Smooth muscle cell (in vitro differentiated cells): ENCODE data around the gene SUN2. TPM values are rescaled to one million over a fixed set of nuclear protein-coding genes. Genes with fewer than 3 reads are reported as not detected.

Source experiments
- DNase-seq: peaks from one replicate; lab custom pipeline; 2025; ENCODE audit not compliant: unreplicated experiment; lab: John Stamatoyannopoulos, UW
- H2AFZ ChIP-seq: fragments of 200-600 bp; sonication (generic); 2 replicates; pipeline ENCODE4 v1.6.0; 2016; ENCODE audit warnings: antibody characterized with exemption, low read depth, mild to moderate bottlenecking
- H3F3A ChIP-seq: fragments of 200-600 bp; sonication (generic); 2 replicates; pipeline ENCODE4 v1.6.0; 2017; ENCODE audit warnings: antibody characterized with exemption, low read depth
- H3K27ac ChIP-seq: fragments of 200-600 bp; sonication (generic); 2 replicates; pipeline ENCODE4 v1.5.1; 2016; ENCODE audit warnings: low read depth, mild to moderate bottlenecking
- H3K27me3 ChIP-seq: fragments of 200-600 bp; sonication (generic); 2 replicates; pipeline ENCODE4 v1.6.1; 2016; ENCODE audit warnings: low read depth, mild to moderate bottlenecking
- H3K36me3 ChIP-seq: fragments of 200-600 bp; sonication (generic); 2 replicates; pipeline ENCODE4 v1.5.1; 2016; ENCODE audit warnings: low read depth
- H3K4me1 ChIP-seq: fragments of 200-600 bp; sonication (generic); 2 replicates; pipeline ENCODE4 v1.5.1; 2016; ENCODE audit warnings: low read depth
- H3K4me2 ChIP-seq: fragments of 200-600 bp; sonication (generic); 2 replicates; pipeline ENCODE4 v1.6.0; 2016; ENCODE audit warnings: mild to moderate bottlenecking
- H3K4me3 ChIP-seq: fragments of 200-600 bp; sonication (generic); 2 replicates; pipeline ENCODE4 v1.5.1; 2016; ENCODE audit warnings: mild to moderate bottlenecking
- H3K79me2 ChIP-seq: fragments of 200-600 bp; sonication (generic); 2 replicates; pipeline ENCODE4 v1.6.0; 2016; ENCODE audit warnings: low read depth, mild to moderate bottlenecking
- H3K9ac ChIP-seq: fragments of 200-600 bp; sonication (generic); 2 replicates; pipeline ENCODE4 v1.6.0; 2016; ENCODE audit warnings: low read depth
- H3K9me3 ChIP-seq: fragments of 200-600 bp; sonication (generic); replicated peaks from 2 replicates; pipeline ENCODE4 v1.5.1; 2016; ENCODE audit warnings: low read depth
- H4K20me1 ChIP-seq: fragments of 200-600 bp; sonication (generic); 2 replicates; pipeline ENCODE4 v1.6.0; 2016; ENCODE audit warnings: low read depth
- CTCF ChIP-seq: fragments of 200-600 bp; sonication (generic); IDR thresholded peaks from 2 replicates; pipeline ENCODE4 v1.5.1; 2017; ENCODE audit warnings: borderline replicate concordance, mild to moderate bottlenecking, antibody characterized with exemption; ENCODE audit not compliant: insufficient read depth, poor library complexity, severe bottlenecking
- WGBS: methylation state at CpG from one replicate; pipeline ENCODE4 v1.1.7; 2016; ENCODE audit warnings: low lambda C conversion rate; 5-methylcytosine and 5-hydroxymethylcytosine counted together
- polyA plus RNA-seq: library from polyadenylated mRNA; unstranded; fragments of >200 nt; fragmentation: Nextera tagmentation; extraction: Ambion mirVana; gene quantifications from 2 replicates; pipeline ENCODE4 v1.2.1, GENCODE V29; 2016
- total RNA-seq: library from RNA; depleted of rRNA; stranded (reverse); fragments of >200 nt; gene quantifications from 2 replicates; pipeline ENCODE4 v1.2.3, GENCODE V29; 2014

SUN2 gene
- total and polyA plus RNA-seq, 2 experiments from 2014 or later: 59.1 to 71.7 TPM

- Histone ChIP-seq H3K36me3 (peaks cover 5% of the 10 kb centered on the region), H3K27me3 (no peaks in the 10 kb centered on the region), H3K79me2 (no peaks in the 10 kb centered on the region), H3K4me3 (no peak overlapping the region), H2AFZ (no peak overlapping the region), H3F3A (no peaks in the 10 kb centered on the region), H3K27ac (no peak overlapping the region), H3K4me1 (no peaks in the 10 kb centered on the region), H4K20me1 (peaks cover 7% of the 10 kb centered on the region), H3K4me2 (no peak overlapping the region), H3K9ac (no peak overlapping the region), H3K9me3 (no peaks in the 10 kb centered on the region)
- no peak for DNase-seq
- WGBS: 98% methylated on average over 18 of the region's 18 CpGs
- no peak for TF ChIP-seq CTCF
These were observed 26.7 kb downstream of the SUN2 start for GRCh38 chr22:38728871-38729796.

DNA sequence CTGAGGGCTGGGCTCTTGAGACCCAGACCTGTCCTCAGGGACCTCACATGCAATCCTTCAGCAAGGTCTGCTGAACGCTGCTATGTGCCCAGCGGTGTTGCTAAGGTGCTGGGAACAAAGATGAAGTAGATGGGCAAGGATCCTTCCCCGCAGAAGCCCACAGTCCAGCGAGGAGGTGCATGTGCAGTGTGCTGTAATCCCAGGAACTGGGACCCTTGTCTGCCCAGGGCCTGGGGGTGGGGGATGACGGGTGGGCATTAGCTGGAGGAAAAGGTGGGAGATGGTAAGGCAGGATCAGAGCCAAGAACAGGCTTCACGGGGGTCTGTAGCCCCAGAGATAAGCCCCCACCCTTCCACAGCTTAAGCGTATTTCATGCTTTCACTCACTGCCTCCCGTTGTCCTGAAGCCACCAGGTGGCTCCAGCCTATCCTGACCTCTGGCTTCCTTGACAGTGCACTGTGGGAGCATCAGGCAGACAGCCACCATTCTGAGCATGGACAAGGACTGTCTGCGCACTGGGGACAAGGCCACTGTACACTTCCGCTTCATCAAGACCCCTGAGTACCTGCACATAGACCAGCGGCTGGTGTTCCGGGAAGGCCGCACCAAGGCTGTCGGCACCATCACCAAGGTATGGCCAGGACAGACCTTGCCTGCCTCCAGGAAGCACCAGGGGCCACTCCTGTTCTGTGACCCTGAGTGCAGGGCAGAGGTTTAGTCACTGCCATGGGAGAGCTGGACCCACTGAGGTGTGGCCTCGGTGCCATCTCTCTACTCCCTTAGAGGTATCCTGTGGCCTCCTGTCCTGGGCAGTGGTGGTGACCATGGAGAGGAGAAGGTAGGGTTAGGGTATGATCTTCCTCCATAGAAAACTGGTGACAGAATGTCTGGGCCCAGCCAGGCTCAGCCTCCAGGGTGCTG is 28.0 kb downstream of the SUN2 start:
- Histone ChIP-seq H3K4me2 (no peak overlapping the region), H3K4me3 (no peak overlapping the region), H2AFZ (no peak overlapping the region), H4K20me1 (no peaks in the 10 kb centered on the region), H3K4me1 (no peaks in the 10 kb centered on the region), H3K9me3 (no peaks in the 10 kb centered on the region), H3K9ac (no peak overlapping the region), H3K79me2 (no peaks in the 10 kb centered on the region), H3F3A (no peaks in the 10 kb centered on the region), H3K27me3 (no peaks in the 10 kb centered on the region), H3K27ac (no peak overlapping the region), H3K36me3 (peaks cover 5% of the 10 kb centered on the region)
- no peak for TF ChIP-seq CTCF
- DNase-seq: no peak
- WGBS: 96% methylated on average over 15 of the region's 15 CpGs

DNA sequence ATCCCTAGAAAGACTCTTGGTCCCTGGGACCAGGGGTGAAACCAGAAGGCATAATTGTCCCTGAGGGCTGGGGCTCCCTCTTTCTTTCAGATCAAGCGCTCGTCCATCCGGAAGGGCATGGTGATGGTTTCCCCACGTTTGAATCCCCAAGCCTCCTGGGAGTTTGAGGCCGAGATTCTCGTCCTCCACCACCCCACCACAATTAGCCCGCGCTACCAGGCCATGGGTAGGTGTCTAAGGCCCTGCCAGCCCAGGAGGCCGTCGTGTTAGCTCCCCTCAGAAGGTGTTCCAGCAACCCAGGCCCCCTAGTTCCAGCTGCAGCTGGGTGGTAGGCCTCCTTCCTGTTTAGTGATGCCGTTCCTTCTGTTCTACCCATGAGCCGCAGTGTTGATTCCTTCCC is 28.7 kb downstream of the SUN2 start:
- Histone ChIP-seq H3K4me3 (no peak overlapping the region), H3K4me1 (no peaks in the 10 kb centered on the region), H3K79me2 (no peaks in the 10 kb centered on the region), H3F3A (no peaks in the 10 kb centered on the region), H3K9me3 (no peaks in the 10 kb centered on the region), H3K4me2 (no peak overlapping the region), H2AFZ (no peak overlapping the region), H3K27me3 (no peaks in the 10 kb centered on the region), H4K20me1 (no peaks in the 10 kb centered on the region), H3K36me3 (peaks cover 5% of the 10 kb centered on the region), H3K27ac (no peak overlapping the region), H3K9ac (no peak overlapping the region)
- TF ChIP-seq CTCF: no peak
- DNase-seq: no peak
- 97% methylated on average over 12 of the region's 12 CpGs for WGBS
